ENCODE results near the gene SVEP1.

The SVEP1 gene

DNA sequence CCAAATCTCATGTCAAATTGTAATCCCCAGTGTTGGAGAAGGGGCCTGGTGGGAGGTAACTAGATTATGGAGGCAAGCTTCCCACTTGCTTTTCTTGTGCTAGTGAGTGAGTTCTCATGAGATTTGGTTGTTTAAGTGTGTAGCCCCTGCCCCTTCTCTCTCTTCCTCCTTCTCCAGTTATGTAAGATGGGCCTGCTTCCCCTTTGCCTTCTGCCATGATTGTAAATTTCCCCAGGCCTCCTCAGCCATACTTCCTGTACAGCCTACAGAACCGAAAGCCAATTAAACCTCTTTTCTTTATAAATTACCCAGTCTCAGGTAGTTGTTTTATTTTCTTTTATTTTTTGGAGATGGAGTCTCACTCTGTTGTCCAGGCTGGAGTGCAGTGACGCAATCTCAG lies 223.6 kb downstream of the SVEP1 start:
- DNase-seq = no peak

- DNase-seq = no peak
These were observed 228.5 kb downstream of the SVEP1 start for GRCh38 chr9:110351009-110351467.

DNA sequence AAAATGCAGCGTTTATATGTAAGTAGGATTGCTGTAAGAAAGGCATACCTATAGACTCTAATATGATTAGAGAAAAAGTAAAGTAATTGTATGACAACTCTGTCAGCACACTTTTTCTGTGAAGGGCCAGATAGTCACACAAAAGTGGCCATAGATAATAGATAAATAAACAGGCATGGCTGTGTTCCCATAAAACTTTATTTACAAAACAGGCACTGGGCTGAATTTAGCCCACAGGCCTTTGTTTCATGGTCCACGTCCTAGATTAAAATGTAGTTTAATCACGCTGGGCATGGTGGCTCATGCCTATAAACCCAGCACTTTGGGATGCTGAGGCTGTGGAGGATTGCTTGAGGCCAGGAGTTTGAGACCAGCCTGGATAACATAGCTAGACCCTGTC lies 233.2 kb downstream of the SVEP1 start:
- DNase-seq = no peak

GRCh38 chr9:110344821-110345220 lies 234.7 kb downstream of the SVEP1 start:
- no peak for DNase-seq

DNA sequence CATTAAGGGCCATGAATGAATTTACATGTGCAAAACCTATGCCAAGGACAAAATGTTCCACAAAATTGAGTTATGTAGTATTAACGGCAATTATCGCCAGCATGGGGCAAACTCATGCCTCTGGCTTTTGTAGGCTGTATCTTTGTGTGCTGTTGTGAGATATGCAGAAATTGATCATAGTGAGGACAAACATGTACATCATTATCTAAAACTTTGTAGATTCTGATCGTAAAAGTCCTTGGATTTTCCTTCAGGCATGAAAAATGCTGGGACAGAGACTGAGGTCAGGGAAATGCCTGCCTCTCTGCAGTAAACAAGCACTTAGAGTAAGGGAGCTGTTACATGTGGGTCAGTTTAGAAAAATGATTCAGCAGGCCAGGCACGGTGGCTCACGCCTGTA lies 236.0 kb downstream of the SVEP1 start:
- DNase-seq = no peak

DNA sequence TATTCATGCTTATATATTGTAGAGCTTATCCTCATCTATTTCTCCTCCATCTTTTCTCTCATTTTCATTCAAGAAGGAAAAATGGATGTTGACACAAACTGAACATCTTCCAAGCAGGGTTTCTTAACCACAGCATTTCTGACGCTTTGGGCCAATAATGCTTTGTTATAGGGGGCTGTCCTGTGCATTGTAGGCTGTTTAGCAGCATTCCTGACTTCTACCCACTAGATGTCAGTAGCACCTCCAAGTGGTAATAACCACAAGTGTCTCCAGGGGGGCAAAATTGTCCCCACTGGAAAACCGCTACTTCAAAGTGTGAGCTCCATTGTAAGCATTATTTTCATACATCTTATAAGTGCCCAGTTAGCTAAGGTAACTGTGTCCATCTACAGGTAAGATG lies 239.2 kb downstream of the SVEP1 start:
- no peak for DNase-seq

DNA sequence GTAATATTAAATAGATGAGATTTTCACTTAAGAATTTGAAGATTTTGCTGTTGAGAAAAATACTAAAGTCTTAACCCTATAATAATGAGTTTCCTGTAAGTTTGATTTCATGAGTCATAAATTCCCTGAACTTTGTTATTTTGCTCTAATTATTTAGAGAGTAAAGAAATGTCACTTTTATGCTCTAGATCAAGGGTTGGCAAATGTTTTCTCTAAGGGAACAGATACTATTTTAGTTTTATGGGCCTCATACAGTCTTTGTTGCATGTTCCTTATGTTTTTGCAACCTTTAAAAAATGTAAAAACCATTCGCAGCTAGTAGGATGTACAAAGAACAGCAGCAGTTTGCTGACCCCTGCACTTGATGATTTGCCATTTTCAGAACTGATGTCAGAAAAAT lies 241.4 kb downstream of the SVEP1 start:
- DNase-seq = no peak

GRCh38 chr9:110337727-110338126 lies 241.8 kb downstream of the SVEP1 start, which contains the start of gene TXNDC8:
TSS of gene TXNDC8 (minus strand) at chr9:110337863.
- no peak for DNase-seq

GRCh38 chr9:110336363-110336762 lies 243.2 kb downstream of the SVEP1 start:
- DNase-seq = no peak

DNA sequence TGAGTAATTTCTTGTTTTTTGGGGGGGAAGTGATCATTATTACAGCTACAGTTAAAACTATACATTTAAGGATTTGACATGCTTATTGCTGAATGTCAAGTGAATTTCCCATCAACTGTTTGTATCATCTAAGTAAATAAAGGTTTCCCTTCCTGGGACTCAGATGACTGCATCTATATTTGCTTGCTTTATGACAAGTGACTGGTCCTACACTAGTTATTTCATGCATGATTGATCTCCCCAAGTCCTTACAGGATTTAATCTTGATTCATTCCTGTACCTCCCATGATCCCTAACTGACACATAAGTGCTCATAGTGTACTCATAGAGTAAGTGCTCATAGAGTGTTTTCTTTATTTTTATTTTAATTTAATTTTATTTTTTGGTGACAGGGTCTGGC lies 244.7 kb downstream of the SVEP1 start:
- no peak for DNase-seq

DNA sequence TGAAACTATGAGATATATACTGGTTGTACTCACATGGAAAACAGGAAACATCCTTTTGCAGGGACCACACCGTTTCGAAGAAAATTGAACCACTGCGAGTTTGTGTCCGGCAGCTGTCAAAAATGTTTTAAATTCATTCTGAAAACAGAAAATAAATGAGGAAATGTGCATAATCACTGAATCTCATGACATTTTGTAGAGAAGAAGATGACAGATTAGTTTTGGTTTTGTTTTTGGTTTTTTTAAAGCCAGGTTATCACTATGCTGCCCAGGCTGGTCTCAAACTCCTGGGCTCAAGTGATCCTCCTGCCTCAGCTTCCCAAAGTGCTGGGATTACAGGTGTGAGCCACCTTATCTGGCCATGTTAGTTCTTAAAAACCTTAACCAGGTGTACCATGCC lies 245.4 kb downstream of the SVEP1 start:
- DNase-seq = no peak

GRCh38 chr9:110332766-110333165 lies 246.8 kb downstream of the SVEP1 start:
- DNase-seq = no peak

- DNase-seq = no peak
These were observed 248.9 kb downstream of the SVEP1 start for GRCh38 chr9:110330484-110331105.

DNA sequence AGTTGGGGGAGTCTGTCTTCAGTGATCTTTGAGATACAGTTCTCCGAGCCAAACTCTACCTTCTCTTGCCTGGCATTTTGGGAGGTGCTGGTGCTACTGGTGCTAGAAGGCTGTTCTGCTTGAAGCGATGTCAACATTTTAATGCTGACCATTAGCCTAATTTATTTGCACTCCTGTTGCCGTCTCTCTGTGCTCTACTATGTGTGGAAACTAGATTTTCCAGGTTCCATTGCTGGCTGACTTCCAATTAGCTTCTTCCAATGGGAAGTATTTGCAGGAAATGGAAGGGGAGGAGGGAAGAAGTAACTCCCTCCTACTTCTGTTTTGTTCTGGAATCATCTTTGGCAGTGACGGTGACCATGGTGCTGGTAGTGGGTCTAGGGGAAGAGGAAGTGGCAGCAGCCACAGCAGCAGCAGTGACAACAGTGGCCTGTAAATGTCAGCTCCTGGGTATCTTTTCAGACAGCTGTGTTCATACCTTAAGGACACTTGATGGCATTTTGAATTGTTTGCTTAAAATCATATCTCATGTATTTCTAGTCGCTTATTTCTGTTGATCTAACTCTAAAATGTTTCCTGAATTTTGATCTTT lies 249.8 kb downstream of the SVEP1 start:
- DNase-seq = no peak

DNA sequence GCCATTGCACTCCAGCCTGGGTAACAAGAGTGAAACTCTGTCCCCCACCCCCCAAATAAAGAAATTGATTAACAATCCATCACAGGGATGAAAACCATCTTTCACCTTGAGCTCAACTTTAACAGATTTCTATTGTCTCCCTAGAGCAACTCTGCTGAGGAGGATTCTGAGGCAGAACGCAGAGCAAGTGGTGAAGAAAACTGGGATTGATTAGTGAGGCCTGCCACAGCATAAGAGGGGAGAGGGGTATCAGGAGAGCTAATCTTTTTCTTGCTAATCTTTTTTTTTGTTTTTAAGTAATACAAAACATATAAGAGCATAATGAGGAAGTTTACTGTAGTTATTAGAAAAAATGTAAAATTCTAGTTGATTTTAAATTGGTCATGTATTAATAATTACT lies 250.8 kb downstream of the SVEP1 start:
- no peak for DNase-seq

DNA sequence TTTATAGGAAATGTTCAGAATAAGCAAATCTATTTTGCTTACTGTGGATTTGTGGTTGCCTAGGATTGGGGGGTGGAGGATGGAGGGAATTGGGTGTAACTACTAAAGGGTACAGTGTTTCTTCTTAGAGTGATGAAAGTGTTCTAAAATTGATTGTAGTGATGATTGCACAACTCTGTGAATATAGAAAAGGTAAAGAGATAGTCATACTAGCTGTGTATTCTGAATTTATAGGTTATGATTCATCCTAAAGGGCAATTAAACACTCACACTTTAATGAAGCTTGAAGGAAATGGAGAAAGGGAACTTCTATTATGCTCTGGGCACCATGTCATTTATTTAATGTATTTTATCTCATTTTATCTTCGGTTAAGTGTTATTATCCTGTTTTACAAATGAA lies 251.8 kb downstream of the SVEP1 start:
- no peak for DNase-seq

- DNase-seq = no peak
These were observed 255.7 kb downstream of the SVEP1 start for GRCh38 chr9:110323818-110324217.

GRCh38 chr9:110320651-110321445 lies 258.7 kb downstream of the SVEP1 start:
- no peak for DNase-seq

DNA sequence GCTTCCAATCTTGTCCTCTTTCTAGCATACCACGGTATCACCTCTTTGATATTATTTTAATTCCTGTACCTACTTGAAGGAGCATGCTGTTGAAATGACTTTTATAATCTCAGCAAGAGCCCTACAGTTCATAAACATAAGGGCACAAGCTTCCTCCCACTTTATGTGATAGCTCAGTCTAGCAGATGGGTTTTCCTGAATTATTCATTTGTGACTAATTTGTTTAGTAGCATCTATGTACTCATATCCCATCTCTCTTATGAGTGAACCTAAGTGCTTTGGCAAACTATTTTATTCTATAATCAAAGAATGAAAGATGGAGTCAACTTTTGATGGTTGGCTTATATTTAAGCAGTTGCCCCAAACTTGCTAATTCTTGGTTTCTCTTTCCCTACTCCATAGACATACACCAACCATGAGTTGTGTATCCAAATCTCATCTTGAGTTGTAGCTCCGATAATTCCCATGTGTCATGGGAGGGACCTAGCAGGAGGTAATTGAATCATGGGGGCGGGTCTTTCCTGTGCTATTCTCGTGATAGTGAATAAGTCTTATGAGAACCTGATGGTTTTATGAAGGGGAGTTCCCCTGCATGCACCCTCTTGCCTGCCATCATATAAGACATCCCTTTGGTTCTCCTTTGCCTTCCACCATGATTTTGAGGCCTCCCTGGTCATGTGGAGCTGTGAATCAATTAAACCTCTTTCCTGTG lies 259.6 kb downstream of the SVEP1 start:
- no peak for DNase-seq

- DNase-seq = no peak
These were observed 261.6 kb downstream of the SVEP1 start for GRCh38 chr9:110317911-110318310.

GRCh38 chr9:110316261-110317075 lies 263.1 kb downstream of the SVEP1 start:
- DNase-seq = no peak

Measured in activated CD8-positive, alpha-beta memory T cell treated with anti-CD3 and anti-CD28 coated beads for 24 hours (primary cell).